A673 (cell line): ENCODE measurements around the gene C2orf72.

ENCODE experiments used
- CTCF ChIP-seq: fragments of 300-800, 200-600 bp; sonication (generic); conservative IDR thresholded peaks from 2 replicates; pipeline ENCODE4 v1.5.1; 2017; ENCODE audit warnings: low read depth, mild to moderate bottlenecking, antibody characterized with exemption, low read length, moderate library complexity, mixed read lengths
- EZH2 ChIP-seq: fragments of 200-600 bp; sonication (generic); IDR thresholded peaks from 2 replicates; pipeline ENCODE4 v1.6.1; 2017; ENCODE audit warnings: borderline replicate concordance, low read depth, mild to moderate bottlenecking, mixed read lengths, antibody characterized with exemption, low read length; ENCODE audit not compliant: poor library complexity, severe bottlenecking

- TF ChIP-seq EZH2 (no peak), CTCF (no peak)
Observed at GRCh38 chr2:231094736-231095346, 57.5 kb downstream of the C2orf72 start.
